ENCODE measurements around the gene USP6.

The USP6 gene

DNA sequence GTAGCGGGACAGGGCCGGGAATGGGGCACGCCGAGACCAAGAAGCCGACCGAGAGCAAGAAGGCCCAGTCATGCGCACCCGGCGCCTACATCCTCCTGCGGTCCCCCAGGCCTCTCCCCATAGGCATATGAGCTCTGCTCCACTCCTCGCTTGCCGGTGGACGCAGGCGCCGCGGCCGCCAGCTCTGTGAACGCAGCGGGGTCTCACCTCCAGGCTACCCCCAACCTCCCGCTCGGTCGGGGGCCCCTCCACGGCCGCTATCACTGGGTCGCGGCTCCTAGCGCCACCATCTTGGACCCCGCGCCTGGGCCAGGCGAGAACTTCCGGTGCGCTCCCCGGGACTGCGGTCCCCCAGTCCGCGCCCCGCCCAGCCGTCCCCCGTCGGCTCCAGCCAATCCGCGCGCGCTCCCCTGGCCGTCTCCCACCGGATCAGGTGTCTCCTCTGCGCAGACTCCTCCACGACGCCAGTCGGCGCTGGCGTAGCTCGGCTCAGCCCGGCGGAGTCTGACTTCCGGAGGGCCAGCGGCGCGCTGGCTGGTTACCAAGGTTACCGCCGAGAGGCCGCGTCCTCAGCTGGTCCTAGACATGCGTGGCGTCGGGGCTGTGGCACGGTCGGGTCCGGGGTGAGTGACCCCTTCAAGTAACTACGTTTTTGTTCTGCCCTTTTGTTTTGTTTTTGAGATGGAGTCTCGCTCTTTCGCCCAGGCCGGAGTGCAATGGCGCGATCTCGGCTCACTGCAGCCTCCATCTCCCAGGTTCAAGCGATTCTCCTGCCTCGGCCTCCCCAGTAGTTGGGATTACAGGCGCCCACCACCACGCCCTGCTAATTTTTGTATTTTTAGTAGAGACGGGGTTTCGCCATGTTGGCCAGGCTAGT lies 75.9 kb downstream of the USP6 start, which contains the start of gene ZNF594:
Gene ZNF594 (minus strand): TSS at position 328 of the 877 bp plus-strand sequence. CDS start 7,612 bp downstream, outside the sequence.
- H3K27ac ChIP-seq: peak within 1 kb of the TSS; percentile 72
- TF ChIP-seq CTCF (conservative IDR thresholded peaks at IDR 0.05): peak; percentile 87

GRCh38 chr17:5194346-5194745 lies 78.5 kb downstream of the USP6 start:
- H3K27ac ChIP-seq: no peak overlapping the region
- TF ChIP-seq CTCF (conservative IDR thresholded peaks at IDR 0.05): no peak

GRCh38 chr17:5198472-5198871 lies 82.6 kb downstream of the USP6 start:
- H3K27ac ChIP-seq: no peak overlapping the region
- TF ChIP-seq CTCF (conservative IDR thresholded peaks at IDR 0.05): no peak

- TF ChIP-seq CTCF (conservative IDR thresholded peaks at IDR 0.05): no peak
- H3K27ac ChIP-seq: no peak overlapping the region
Observed at GRCh38 chr17:5200360-5200759, 84.5 kb downstream of the USP6 start.

DNA sequence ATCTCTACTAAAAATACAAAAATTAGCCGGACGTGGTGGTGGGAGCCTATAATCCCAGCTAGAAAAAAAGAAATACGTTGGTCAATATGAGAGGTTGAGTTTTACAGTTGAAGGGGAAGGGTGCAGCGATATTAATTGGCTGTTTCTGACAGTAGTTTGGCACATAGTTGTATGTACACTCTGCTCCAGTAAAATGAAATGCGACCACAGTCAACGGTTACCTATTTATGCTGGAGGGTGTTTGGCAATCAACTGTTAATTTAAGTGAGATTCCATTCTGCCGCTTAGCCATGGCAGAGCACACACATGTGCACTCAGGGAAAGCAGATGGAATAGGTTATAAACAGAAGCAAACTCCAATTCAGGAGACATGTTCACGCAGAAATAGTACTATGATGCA lies 85.2 kb downstream of the USP6 start:
- no peak for TF ChIP-seq CTCF (conservative IDR thresholded peaks at IDR 0.05)
- H3K27ac ChIP-seq: no peak overlapping the region

DNA sequence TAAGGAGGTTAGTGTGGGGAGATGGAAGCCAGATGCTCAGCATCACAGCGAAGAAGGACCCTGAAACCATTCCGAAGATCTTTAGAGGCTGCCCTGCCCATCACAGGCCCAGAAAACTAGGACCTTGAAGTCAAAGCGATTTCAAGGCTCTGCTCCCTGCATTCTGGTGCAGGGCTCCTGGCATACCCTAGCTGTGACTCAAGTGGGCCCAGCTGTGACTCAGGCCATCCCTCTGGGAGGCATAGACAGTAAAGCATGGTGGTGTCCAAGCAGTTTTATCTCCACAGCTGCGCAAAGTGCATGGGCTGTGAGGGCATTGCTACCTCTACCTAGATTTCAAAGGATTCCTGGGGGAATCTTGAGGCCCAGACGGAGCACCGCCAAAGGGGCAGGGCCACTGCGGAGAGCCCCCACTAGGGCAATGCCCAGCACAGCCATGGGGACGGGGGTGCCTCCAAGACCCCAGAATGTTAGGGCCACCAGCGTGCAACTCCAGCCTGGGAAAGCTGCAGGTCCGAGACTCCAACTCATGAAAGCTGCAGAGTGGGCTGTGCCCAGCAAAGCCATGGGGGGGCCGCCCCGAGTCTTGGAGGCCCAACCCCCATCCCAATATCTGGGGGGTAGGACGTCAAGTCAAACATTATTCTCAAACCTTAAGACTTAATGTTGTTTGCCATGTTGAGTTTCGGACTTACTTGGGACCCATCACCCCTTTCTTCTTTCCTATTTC lies 87.5 kb downstream of the USP6 start:
- TF ChIP-seq CTCF (conservative IDR thresholded peaks at IDR 0.05): no peak
- H3K27ac ChIP-seq: no peak overlapping the region

DNA sequence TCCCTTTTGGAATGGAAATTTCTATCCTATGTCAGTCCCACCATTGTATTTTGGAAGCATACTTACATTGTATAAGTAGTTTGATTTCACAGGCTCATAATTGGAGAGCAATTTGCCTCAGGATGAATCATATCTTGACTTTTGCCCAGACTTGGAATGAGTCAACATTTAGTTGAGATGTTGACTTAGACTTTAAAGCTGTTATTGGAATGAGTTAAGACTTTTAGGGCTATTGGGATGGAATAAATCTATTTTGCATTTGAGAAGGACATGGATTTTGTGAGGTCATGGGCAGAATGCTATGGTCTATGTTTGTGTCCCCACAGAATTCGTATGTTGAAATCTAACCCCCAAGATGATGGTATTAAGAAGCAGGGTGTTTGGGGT lies 88.1 kb downstream of the USP6 start:
- TF ChIP-seq CTCF (conservative IDR thresholded peaks at IDR 0.05): no peak
- no peak overlapping the region for H3K27ac ChIP-seq
